Left lobe of liver (tissue), 2 donors: ENCODE data around the gene HOMER1. TPM values are rescaled to one million over a fixed set of nuclear protein-coding genes. Genes with fewer than 3 reads are reported as not detected.

ENCODE experiments used
- ATAC-seq: fragments of 200-7000 bp; cut with Tn5 transposase; one replicate; pipeline ENCODE4 v1.9.1; 2020; ENCODE audit warnings: mild to moderate bottlenecking, moderate library complexity
- DNase-seq: peaks from one replicate; pipeline ENCODE4 v3.0.0-alpha.2; 2020; ENCODE audit warnings: low spot score
- total RNA-seq: library from RNA; stranded (reverse); gene quantifications from one replicate; pipeline ENCODE4 v1.2.1, GENCODE V29; 2021
- donor health status: DM: no; HTN: no; CAD: no; lungs with moderate emphysema.
- donor health status: DM: no; HTN: yes; CAD: no.

Gene HOMER1
- 0.75 TPM for total RNA-seq

- ATAC-seq (peak; percentile 89), DNase-seq (peak; percentile 74)
These were observed at the start of gene HOMER1 for GRCh38 chr5:79513704-79514390. Gene HOMER1 (minus strand): TSS chr5:79514134. CDS start chr5:79512774, 1,360 bp downstream.

- DNase-seq, result no peak
- no peak for ATAC-seq
These were observed 49.3 kb upstream of the HOMER1 start for GRCh38 chr5:79563247-79563590.

- no peak for DNase-seq
These were observed 48.7 kb upstream of the HOMER1 start for GRCh38 chr5:79562351-79563246.

GRCh38 chr5:79561525-79561893 is 47.6 kb upstream of the HOMER1 start:
- no peak for ATAC-seq

More at GRCh38 chr5:79562351-79563246, 48.7 kb upstream of the HOMER1 start:
- no peak for ATAC-seq

GRCh38 chr5:79560771-79561524 is 47.0 kb upstream of the HOMER1 start:
- ATAC-seq, result no peak
- no peak for DNase-seq

More at GRCh38 chr5:79561525-79561893, 47.6 kb upstream of the HOMER1 start:
- no peak for DNase-seq

- ATAC-seq (no peak), DNase-seq (no peak)
These were observed 41.5 kb upstream of the HOMER1 start for GRCh38 chr5:79555418-79555817.

GRCh38 chr5:79552984-79553383 is 39.0 kb upstream of the HOMER1 start:
- DNase-seq (no peak), ATAC-seq (no peak)

GRCh38 chr5:79547982-79548381 is 34.0 kb upstream of the HOMER1 start:
- ATAC-seq (no peak), DNase-seq (no peak)

- ATAC-seq (peak; percentile 47), DNase-seq (no peak)
These were observed 33.5 kb upstream of the HOMER1 start for GRCh38 chr5:79547429-79547822.

GRCh38 chr5:79546782-79547428 is 33.0 kb upstream of the HOMER1 start:
- no peak for DNase-seq
- ATAC-seq, result peak; percentile 74

GRCh38 chr5:79544131-79544530 is 30.2 kb upstream of the HOMER1 start:
- DNase-seq (no peak), ATAC-seq (no peak)

GRCh38 chr5:79540939-79541338 is 27.0 kb upstream of the HOMER1 start:
- DNase-seq (no peak), ATAC-seq (no peak)

GRCh38 chr5:79536193-79536906 is 22.4 kb upstream of the HOMER1 start:
- no peak for ATAC-seq
- no peak for DNase-seq

GRCh38 chr5:79535477-79536192 is 21.7 kb upstream of the HOMER1 start:
- DNase-seq (no peak), ATAC-seq (peak; percentile 71)

GRCh38 chr5:79529110-79529509 is 15.2 kb upstream of the HOMER1 start:
- ATAC-seq (no peak), DNase-seq (no peak)

GRCh38 chr5:79527431-79527830 is 13.5 kb upstream of the HOMER1 start:
- ATAC-seq (no peak), DNase-seq (no peak)

- ATAC-seq (no peak), DNase-seq (no peak)
These were observed 13.0 kb upstream of the HOMER1 start for GRCh38 chr5:79526928-79527327.

- no peak for DNase-seq
- ATAC-seq, result no peak
These were observed 12.6 kb upstream of the HOMER1 start for GRCh38 chr5:79526493-79526892.

- ATAC-seq (no peak), DNase-seq (no peak)
These were observed 7.2 kb upstream of the HOMER1 start for GRCh38 chr5:79521156-79521555.

- ATAC-seq, result no peak
These were observed 4.8 kb upstream of the HOMER1 start for GRCh38 chr5:79518718-79519117.

More at GRCh38 chr5:79518718-79519117, 4.8 kb upstream of the HOMER1 start:
- DNase-seq, result no peak
